Esophagus muscularis mucosa (tissue), 4 donors: ENCODE measurements around the gene DNASE1L1. TPM values are rescaled to one million over a fixed set of nuclear protein-coding genes. Genes with fewer than 3 reads are reported as not detected.

ENCODE experiments used
- DNase-seq: peaks from one replicate; pipeline ENCODE4 v3.0.0-alpha.2; 2017; ENCODE audit errors: extremely low spot score
- H3K27ac ChIP-seq, 4 donors: fragments of 200-600 bp; sonication (generic); replicated peaks in 1 of 4; 1 replicate in 3 of 4; 2 replicates in 1 of 4; pipeline ENCODE4 v1.5.1; 2016 to 2019; ENCODE audit warnings: mild to moderate bottlenecking in 1 of 4
- H3K27me3 ChIP-seq, 4 donors: fragments of 200-600 bp; sonication (generic); one replicate each; pipeline versions ENCODE4 v1.5.1 to v1.6.0; 2016 to 2019
- H3K36me3 ChIP-seq, 4 donors: fragments of 200-600 bp; sonication (generic); one replicate each; pipeline ENCODE4 v1.5.1; 2016 to 2019
- H3K4me1 ChIP-seq, 4 donors: fragments of 200-600 bp; sonication (generic); one replicate each; pipeline ENCODE4 v1.5.1; 2016 to 2019
- H3K4me3 ChIP-seq, 4 donors: fragments of 200-600 bp; sonication (generic); 1 replicate in 2 of 4; 2 replicates in 2 of 4; pipeline ENCODE4 v1.5.1; 2016 to 2019; ENCODE audit warnings: mild to moderate bottlenecking in 4 of 4, moderate library complexity in 1 of 4
- H3K9me3 ChIP-seq, 4 donors: fragments of 200-600 bp; sonication (generic); 1 replicate in 3 of 4; 2 replicates in 1 of 4; pipeline ENCODE4 v1.5.1; 2016 to 2019
- CTCF ChIP-seq, 3 experiments: fragments of 200-600 bp in 2 of 3; fragments of 450-650 bp in 1 of 3; sonication (generic) in 2 of 3; IDR thresholded peaks; one replicate each; pipeline ENCODE4 v1.5.1; 2017 to 2019; ENCODE audit warnings: antibody characterized with exemption in 3 of 3, mild to moderate bottlenecking in 2 of 3, moderate library complexity in 1 of 3
- EP300 ChIP-seq: sonication (generic); formaldehyde crosslinking; IDR thresholded peaks from one replicate; pipeline ENCODE4 v1.6.1; 2017; ENCODE audit warnings: antibody characterized with exemption
- POLR2A ChIP-seq: fragments of 450-650 bp; IDR thresholded peaks from one replicate; pipeline ENCODE4 v1.6.1; 2017; ENCODE audit warnings: antibody characterized with exemption, moderate library complexity, mild to moderate bottlenecking, low read depth
- POLR2AphosphoS5 ChIP-seq, 2 donors: sonication (generic); formaldehyde crosslinking; IDR thresholded peaks; one replicate each; pipeline ENCODE4 v1.6.1; 2017; ENCODE audit warnings: antibody characterized with exemption in 2 of 2
- WGBS: methylation state at CpG from one replicate; pipeline ENCODE4 v1.1.5; 2018; 5-methylcytosine and 5-hydroxymethylcytosine counted together
- intact Hi-C: fragments of 100-400 bp; cut with DNase I; formaldehyde crosslinking; loops from one replicate; pipeline ENCODE4 v1.15.1; 2023
- total RNA-seq, 4 donors: library from RNA; depleted of rRNA; stranded (reverse); fragments of >200 nt; gene quantifications; one replicate each; pipeline versions ENCODE4 v1.1.0 to v1.2.1, GENCODE V29; 2016

The DNASE1L1 gene
- total RNA-seq, 4 donors from 2014 or later: 19.9 to 24.3 (median 22.6) TPM

GRCh38 chrX:154404625-154405192, 4.3 kb downstream of the DNASE1L1 start:
- WGBS: 86% methylated on average over 15 of the region's 16 CpGs
- no peak for DNase-seq
- Histone ChIP-seq H3K27ac (no peak overlapping the region), H3K4me3 (no peak overlapping the region), H3K9me3 (no peaks in the 10 kb centered on the region), H3K36me3 (peaks cover 4 to 22% (median 19%) of the 10 kb centered on the region in 4 donors), H3K4me1 (peaks cover 6 to 14% (median 12%) of the 10 kb centered on the region in 4 donors), H3K27me3 (peaks cover 0 to 4% (median 0%) of the 10 kb centered on the region in 4 donors)
- intact Hi-C loops: loop anchor here (5.0 kb wide), 1 partner anchor 128 kb away; no protein-coding TSS in a partner anchor
- TF ChIP-seq CTCF (IDR thresholded peaks at IDR 0.05) (no peak), POLR2A (no peak), EP300 (no peak), POLR2AphosphoS5 (IDR thresholded peaks at IDR 0.05) (no peak)

GRCh38 chrX:154403858-154404257, 5.2 kb downstream of the DNASE1L1 start:
- H3K4me1 ChIP-seq: peaks cover 7 to 22% (median 16%) of the 10 kb centered on the region in 4 donors
- peaks cover 0 to 4% (median 0%) of the 10 kb centered on the region in 4 donors for H3K27me3 ChIP-seq
- TF ChIP-seq CTCF (IDR thresholded peaks at IDR 0.05) (no peak), POLR2A (no peak), EP300 (no peak), POLR2AphosphoS5 (IDR thresholded peaks at IDR 0.05) (no peak)
- H3K36me3 ChIP-seq: peaks cover 9 to 30% (median 26%) of the 10 kb centered on the region in 4 donors
- 79% methylated on average over 4 of the region's 4 CpGs for WGBS
- no peak overlapping the region for H3K27ac ChIP-seq
- no peak for DNase-seq
- no peaks in the 10 kb centered on the region for H3K9me3 ChIP-seq
- intact Hi-C loops: loop anchor here (5.0 kb wide), 1 partner anchor 128 kb away; no protein-coding TSS in a partner anchor
- H3K4me3 ChIP-seq: no peak overlapping the region

GRCh38 chrX:154403192-154403591, 5.9 kb downstream of the DNASE1L1 start:
- Histone ChIP-seq H3K27ac (no peak overlapping the region), H3K4me3 (no peak overlapping the region), H3K27me3 (peaks cover 0 to 4% (median 0%) of the 10 kb centered on the region in 4 donors), H3K4me1 (peaks cover 7 to 22% (median 16%) of the 10 kb centered on the region in 4 donors), H3K36me3 (peaks cover 9 to 30% (median 26%) of the 10 kb centered on the region in 4 donors), H3K9me3 (no peaks in the 10 kb centered on the region)
- no peak for DNase-seq
- no peak for TF ChIP-seq EP300
- TF ChIP-seq POLR2AphosphoS5 (IDR thresholded peaks at IDR 0.05): no peak
- TF ChIP-seq POLR2A: no peak
- TF ChIP-seq CTCF (IDR thresholded peaks at IDR 0.05): no peak
- WGBS: 86% methylated on average over 4 of the region's 10 CpGs
- intact Hi-C loops: loop anchor here (5.0 kb wide), 1 partner anchor 129 kb away; no protein-coding TSS in a partner anchor

GRCh38 chrX:154402622-154403127, 6.4 kb downstream of the DNASE1L1 start:
- DNase-seq: no peak

More at GRCh38 chrX:154402622-154403127, 6.4 kb downstream of the DNASE1L1 start:
- peaks cover 0 to 4% (median 0%) of the 10 kb centered on the region in 4 donors for H3K27me3 ChIP-seq
- intact Hi-C loops: loop anchor here (5.0 kb wide), 1 partner anchor 130 kb away; no protein-coding TSS in a partner anchor
- no peaks in the 10 kb centered on the region for H3K9me3 ChIP-seq
- H3K4me3 ChIP-seq: no peak overlapping the region
- WGBS: 83% methylated on average over 17 of the region's 19 CpGs
- peaks cover 7 to 22% (median 16%) of the 10 kb centered on the region in 4 donors for H3K4me1 ChIP-seq
- no peak overlapping the region for H3K27ac ChIP-seq
- TF ChIP-seq POLR2A: no peak
- TF ChIP-seq EP300: no peak
- TF ChIP-seq POLR2AphosphoS5 (IDR thresholded peaks at IDR 0.05): no peak
- no peak for TF ChIP-seq CTCF (IDR thresholded peaks at IDR 0.05)
- H3K36me3 ChIP-seq: peaks cover 9 to 30% (median 26%) of the 10 kb centered on the region in 4 donors
